HG02588 (cell line): ENCODE measurements around the gene C15orf62.
A peak's percentile ranks its signal among the peaks of the same experiment; 100 is the strongest.

Experiments
- ATAC-seq: cut with Tn5 transposase; IDR thresholded peaks from one replicate; pipeline ENCODE4 v1.9.1; 2021; ENCODE audit warnings: mild to moderate bottlenecking, moderate library complexity; ENCODE audit not compliant: unreplicated experiment

C15orf62 gene

DNA sequence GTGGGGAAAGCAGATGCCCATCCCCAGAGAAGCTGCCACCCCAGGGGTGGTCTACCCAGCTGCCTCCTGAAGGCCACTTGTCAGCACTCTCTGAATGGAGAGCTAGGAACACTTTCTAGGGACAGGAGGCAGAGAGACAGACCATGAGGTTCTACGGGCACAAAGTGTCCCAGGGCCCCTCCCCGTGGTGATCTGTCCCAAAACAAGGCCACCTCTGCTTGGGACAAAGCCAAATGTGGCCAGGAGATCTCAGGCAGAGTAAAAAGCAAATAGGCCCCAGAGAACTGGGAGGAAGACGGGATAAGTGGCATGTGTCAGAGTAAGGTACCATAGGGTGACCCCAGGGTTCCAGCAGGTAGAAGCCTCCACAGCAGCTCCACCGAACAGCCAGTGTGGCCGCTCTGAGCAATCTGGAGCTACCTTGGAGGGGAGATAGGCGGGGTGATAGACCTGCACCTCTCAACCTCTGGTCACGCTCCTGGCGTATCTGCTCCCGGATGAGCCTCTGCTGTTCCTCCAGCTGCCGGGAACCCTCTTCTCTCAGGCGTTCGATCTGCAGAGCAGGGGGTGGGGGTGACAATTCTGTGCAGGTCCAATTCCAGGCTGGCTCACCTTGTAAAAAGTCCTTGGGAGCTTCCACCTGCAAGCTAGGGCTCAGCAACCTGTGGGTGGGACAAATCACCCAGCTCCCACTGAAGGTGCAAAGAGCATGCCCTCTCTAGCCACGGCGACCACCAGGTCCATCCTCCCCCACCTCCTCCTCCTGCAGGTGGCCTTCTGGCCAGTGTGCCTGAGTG lies 6.2 kb downstream of the C15orf62 start:
- ATAC-seq, result no peak

DNA sequence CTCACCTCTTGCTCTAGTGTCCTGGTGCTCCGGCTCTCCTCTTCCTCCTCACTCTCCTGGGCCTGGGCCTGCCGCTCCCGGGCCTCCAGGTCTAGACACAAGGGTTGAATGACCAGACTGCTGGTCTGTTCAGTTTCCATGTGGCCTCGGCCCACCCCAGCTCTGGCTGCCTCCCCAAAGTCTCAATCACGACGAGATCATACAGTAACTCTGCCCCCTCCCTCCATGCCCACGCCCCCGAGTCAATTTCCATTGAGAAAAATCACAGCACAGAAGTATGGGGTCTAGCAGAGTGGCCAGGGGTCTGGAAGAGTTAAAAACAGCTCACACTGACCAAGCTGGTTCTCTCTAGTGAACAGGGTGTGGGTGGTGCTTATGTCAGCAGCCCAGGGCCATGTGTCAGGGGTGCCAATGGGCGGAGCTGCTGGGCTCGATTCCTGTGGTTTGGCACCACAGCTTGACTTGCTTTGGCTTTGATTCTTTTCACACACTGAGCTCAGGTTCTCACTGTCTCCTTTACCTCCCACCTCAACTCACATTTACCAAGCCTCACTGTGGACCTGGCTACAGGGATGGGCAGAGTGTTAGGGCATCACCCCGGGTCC lies 6.9 kb downstream of the C15orf62 start:
- no peak for ATAC-seq

DNA sequence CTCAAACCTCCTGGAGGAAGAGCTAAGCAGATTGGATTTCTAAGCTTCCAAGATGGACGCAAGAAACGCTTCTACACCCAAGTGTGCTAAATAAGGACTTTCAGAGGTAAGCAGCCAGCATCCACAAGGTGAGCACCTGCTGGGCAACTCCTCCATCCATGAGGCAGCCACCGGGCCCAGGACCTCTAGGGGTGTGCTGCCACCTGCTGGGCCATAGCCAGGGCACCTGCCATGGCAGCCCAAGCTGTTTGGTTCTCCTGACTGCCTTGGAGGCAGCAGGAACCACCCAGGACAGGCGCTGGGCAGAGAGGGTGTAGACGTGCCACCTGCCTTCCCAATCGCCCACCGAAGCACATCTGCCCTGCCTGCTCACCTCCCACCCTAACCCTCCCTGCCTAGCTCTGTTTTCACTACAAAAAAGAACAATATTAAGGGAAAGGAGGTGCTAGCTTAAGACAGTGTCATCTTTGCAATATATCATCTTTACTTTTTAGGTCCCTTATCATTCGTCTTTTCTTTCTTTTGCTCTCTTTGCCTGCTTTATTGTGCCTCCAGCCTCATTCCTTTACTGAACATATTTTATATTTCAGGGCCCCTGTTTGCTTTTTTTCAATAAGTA lies 12.9 kb downstream of the C15orf62 start:
- no peak for ATAC-seq

DNA sequence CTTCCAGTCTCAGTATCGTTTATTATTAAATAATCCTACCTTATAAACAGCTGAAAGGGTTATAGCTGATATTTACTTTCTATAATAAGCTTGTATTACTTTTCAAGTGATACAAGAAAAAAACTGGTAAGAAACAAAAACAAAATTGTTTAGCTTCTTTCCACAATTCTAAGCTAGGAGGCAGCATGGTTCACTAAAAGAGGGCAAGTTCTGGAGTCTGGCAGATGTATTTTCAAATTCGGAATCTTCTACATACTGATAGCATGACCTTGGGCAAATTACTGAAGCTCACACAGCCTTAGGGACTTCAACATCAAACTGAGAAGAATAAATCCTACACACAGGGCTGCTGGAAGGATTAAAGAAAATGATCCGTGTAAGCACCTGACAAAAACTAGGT lies 15.4 kb downstream of the C15orf62 start:
- no peak for ATAC-seq

DNA sequence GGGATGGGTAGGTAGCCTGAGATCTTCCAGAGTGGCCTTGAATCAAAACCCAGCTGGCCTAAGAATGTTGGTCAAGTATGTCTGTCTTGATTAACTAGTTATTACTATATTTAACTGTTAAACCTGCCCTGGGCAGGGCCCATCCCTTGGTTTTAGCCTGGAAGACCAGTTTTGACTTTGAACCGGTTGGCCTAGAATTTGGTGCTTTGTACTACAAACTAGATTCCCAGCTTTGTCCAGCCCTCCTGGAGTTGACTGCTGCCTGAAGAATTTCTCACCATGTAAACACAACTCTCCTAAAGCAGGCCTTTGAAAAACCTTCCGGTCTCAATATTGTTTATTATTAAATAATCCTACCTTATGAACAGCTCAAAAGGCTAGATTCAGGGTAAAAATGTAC lies 16.0 kb downstream of the C15orf62 start:
- ATAC-seq, result no peak

DNA sequence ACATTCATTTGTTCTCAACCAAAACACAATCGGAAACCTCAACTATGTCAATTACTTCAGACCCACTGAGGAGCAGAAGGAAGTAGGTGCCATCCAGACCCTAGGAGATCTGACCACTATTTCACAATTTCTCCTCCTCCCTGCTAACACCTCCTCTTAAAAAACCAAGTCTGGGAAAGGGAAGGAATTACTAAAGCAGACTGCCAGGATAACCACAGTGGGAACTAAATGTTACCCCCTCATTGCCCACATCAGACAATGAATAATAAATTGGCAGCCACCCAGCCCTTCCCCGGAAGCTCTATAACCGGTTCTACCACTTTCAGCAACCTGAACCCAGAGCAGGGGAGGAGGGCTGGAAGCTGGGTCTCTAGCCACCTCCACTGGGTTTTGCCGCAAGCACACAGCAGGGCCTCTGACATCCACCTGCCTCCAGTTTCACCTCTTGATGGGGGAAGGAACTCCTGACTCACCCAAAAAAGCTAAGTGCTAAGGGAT lies 17.6 kb downstream of the C15orf62 start:
- ATAC-seq, result no peak

DNA sequence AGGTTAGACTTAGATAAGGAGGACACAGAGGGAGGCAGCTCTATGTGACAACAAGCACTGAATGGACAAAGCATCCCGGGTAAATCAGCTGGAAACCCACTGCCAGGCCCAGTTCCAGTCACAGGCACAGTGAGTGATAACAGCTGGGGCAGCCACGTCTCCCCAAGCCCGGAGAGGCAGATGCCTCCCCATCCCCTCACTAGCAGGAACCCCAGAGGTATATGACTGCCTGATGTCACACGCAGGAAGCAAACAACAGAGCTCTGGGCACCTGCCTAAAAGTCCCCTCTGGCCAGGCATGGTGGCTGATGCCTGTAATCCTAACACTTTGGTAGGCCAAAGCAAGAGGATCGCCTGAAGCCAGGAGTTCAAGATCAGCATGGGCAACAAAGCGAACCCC lies 18.2 kb downstream of the C15orf62 start:
- ATAC-seq, result no peak

DNA sequence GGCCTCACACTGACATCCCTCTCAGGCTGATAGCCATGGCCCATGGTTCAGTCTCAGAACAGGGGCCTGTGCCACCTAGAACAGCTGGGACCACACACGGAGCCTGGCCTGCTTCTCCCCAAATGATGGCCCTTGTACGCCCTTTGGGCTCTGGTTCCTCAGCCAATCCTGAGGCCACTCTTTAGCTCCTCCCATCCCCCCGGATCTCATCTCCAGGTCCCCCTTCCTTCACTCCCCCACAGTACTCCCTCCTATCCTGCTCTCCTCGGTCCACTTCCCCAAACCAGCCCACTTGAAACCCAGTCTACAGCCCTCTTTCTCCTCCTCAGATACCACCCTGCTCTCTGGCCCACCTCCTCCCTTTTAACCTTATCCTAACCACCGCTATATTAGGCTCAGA lies 19.3 kb downstream of the C15orf62 start:
- no peak for ATAC-seq

DNA sequence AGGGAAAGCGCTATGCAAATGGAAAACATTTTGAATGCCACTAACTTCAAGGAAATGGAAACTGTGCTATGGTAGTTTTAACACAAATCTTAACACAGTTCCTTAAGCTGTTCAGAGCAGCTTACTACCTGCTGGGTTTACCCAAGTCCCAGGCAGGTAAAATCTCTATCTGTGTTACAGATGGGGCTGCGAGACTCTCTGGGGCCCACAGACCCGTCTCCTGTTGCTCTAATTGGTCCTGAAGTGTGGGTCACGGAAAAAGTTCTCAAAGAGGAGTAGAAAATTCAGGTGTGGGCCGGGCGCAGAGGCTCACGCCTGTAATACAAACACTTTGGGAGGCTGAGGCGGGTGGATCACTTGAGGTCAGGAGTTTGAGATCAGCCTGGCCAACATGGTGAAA lies 20.2 kb downstream of the C15orf62 start:
- no peak for ATAC-seq

DNA sequence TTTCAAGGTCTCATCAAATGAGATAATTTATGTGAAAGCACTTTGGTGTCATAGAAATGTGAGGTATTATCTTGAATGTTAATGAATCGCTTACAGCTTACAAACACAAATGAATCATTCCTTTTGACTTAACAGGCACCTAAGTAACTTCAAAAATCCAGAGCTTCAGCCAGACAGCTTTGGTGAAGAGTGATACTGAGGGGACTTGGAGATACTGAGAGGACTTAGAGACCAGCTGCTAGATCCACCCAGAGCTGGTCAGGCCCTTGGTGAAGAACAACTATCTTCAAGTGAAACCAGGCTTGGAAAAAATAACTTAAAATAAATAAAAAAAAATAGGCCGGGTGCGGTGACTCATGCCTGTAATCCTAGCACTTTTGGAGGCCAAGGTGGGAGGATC lies 20.9 kb downstream of the C15orf62 start:
- ATAC-seq, result no peak

DNA sequence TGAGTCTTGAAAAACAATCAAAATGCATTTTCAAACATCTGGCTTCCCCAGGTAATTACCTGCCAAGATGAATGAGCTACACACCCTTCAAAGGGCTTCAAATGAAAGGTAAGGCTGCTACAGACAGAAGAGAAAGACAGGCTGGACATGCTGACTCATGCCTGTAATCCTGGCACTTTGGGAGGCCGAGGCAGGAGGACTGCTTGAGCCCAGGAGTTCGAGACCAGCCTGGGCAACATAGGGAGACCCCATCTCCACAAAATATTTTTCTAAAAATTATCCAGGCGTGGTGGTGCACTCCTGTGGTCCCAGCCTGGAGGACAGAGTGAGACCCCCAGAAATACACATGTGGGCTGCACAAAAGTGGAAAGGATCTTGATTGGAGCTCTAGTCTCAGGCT lies 22.6 kb downstream of the C15orf62 start:
- ATAC-seq, result no peak

DNA sequence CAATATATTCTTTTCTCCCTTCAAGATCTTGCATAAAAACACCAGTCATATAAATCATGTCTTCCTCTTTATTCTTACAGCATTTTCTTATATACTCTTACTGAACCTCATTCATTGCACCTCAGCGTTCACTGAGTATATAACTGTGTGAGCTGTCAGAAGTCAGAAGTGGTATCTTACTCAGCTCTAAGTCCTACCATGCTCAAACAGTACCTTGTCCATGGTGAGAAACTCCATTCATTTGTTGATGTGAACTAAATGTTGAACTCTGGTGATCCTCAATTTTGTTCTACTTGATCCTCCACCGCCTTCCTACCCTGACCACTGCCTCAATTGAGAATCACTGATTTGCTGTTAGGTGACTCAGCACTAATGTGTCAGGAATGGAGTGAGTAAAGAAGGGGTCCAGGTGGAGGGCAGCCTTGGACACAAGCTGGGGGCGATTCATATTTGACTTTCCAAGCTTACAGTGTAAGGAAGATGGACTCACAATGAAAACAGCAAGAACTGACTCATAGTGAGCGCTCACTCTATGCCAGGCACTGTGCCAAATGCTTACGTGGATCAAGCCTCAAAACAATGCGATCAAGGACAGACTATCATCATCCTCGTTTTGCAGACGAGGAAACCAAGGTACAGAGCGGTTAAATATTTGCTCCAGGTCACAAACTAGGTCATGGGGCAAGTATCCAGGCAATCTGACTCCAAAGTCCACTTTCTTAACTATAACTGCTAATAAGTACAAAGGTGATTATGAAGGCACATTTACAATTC lies 23.6 kb downstream of the C15orf62 start:
- no peak for ATAC-seq

DNA sequence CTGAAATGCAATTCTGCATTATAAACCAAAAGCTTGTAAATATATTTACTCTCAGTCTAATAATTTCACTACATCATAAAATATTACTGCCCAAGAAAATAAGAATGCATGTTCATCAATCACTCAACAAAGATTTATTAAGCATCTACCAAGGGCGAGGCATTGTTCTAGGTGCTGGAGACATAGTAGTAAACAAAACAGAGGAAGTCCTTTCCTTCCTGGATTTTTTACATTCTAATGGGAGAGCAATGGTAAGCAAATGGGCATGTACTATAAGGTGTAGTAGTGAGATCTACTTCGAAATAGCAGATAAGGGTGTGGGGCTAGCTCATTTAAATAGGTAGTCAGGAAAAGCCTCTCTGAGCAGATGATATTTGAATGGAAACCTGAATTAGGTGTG lies 26.3 kb downstream of the C15orf62 start:
- ATAC-seq, result no peak

DNA sequence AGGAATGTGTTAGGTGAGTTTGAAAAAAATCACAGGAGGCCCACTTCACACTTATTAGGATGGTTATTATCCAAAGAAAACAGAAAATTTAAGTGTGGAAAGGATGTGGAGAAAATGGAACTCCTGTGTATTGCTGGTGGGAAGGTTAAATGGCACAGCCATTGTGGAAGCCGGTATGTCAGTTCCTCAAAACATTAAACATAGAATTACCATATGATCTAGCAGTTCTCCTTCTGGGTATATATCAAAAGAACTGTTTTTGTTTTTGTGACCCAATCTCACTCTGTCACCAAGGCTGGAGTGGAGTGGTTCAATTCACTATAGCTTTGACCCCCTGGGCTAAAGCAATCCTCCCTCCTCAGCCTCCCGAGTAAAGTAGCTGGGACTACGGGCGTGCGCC lies 26.7 kb downstream of the C15orf62 start:
- ATAC-seq, result no peak

DNA sequence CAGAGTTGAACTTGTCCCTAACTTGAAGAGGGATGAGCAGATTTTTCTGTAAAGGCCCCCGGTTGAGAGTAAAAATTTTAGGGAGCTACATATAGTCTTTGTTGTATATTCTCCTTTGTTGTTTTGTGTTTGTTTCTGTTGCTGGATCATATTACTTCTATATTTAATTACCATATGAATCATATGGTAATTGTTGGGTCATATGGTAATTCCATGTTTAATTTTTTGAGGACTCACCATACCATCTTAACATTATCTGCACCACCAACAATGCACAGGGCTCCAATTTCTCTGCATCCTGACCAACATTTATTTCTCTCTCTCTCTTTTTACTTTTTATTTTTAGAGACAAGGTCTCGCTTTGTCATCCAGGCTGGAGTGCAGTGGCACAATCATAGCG lies 29.7 kb downstream of the C15orf62 start:
- no peak for ATAC-seq

DNA sequence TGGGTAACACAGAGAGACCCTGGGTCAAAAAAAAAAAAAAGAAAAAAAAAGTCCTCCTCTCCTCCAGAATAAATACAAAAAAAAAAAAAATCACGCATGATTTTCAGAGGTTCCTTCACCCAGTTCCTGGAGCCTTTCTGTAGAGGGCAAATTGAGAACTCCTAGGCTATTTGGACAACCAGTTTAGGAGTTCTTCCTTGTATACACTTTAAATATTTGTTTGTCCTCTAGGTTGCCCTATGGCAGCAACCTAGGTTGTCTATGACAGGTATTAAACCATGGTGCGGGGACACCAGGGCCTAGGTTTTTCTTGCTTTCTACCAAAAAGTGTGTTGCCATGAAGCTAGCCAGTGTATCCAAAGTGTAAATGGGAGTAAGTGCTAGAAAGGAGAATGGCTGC lies 33.3 kb downstream of the C15orf62 start:
- ATAC-seq, result no peak

DNA sequence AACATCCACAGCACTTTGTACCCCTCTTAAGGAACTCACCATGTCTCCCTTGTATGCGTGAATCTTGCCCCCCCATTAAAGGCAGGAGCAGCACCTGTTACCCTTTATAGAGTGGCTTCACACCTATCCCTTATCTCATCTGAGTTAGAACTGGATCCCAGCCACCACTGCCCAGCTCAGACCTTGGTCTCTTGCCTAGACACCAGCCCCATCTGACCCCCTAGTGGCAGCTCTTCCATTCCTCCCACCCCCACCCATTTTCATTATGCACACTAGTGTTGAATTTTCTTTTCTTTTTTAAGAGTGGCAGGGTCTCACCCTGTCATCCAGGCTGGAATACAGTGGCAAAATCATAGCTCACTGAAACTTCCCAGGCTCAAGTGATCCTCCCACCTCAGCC lies 33.9 kb downstream of the C15orf62 start:
- no peak for ATAC-seq

DNA sequence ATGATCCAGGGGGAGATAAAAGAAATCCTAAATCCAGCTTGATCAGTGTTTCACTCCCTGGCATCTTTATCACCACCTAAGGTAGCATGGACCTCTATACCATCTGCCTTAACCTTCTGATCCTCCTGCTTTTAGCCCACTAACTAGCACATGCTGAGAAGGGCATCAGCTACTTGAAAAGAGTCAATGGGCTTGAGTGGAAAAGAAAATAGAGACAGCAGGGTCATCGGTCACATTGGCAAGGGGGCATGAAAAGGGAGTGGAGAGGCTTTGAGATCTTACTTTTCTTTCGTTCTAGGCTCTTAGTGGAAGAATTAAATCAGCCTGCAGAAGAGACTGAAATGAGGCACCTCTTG lies 36.9 kb downstream of the C15orf62 start:
- ATAC-seq, result no peak

DNA sequence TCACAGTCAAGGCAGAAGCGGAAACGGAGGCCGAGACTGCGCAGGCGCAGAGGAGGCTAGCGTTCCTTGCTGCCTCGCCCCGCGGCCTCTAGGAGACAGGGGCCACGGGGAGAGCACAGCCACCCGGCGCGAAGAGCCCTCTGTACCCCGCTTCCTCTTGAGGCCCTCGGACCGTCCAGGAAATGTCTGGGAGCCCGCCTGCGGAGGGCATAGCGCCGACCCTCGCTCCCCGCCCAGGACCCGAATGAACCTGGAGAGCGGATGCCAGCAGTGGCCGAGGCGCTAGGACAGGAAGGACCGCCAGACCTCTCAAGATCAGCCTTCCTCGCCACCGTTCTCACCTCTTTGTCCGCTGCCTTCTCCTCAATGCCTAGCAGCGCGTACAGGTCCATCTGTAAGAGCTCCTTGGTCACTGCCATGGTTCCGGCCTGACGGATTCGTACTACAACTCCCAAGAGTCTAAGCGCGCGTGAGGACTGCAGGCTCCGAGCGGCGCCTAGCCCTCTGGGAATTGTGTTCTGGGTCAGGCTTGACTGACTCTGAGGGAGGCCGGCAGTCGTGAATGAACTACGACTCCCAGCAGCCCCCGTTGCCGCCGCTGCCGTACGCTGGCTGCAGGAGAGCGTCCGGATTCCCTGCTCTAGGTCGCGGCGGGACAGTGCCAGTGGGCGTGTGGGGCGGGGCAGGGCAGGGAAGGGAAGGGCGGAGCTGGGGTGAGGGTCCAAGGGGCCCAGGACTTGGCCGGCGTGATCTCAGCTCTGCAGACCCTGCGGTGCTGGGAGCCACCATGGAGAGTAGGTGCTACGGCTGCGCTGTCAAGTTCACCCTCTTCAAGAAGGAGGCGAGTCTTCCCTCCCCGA lies 37.5 kb downstream of the C15orf62 start, which contains the start of the genes DNAJC17 and ZFYVE19:
DNAJC17 (minus strand) TSS at position 446 of the 860 bp plus-strand sequence; CDS start at position 419, 27 bp downstream.
ZFYVE19 (plus strand) TSS at position 62 of the 860 bp plus-strand sequence; CDS start at position 563, 501 bp downstream.
- ATAC-seq, result peak; percentile 92

DNA sequence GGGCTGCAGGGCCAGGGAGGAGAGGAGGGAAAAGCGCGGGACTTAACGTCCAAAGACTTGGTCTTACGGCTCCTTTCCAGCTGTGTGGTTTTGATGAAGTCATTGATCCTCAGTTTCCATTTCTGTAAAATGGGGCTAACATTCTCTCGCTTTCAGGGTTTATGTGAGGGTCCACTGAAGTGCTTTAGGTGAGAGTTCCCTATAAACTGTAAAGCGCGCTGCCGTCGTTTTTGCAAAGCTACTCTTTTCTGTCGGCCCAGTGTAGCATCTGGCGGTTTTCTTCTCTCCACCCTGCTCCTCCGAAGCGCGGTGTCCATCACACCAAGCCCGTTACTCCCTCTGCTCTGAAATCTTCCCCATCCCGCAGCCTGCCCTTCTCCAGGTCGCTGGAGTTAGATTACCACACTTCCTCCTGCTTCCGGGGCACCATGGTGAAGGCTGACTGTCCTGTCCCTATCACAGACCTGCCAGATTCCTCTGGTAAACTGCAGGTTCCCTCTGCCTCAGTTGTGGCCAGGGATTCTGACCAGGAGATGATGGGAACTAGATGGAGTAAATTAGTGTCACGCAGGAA lies 38.2 kb downstream of the C15orf62 start:
- ATAC-seq, result no peak
